ENCODE data around the gene SYNJ2.
"Not testable (repeated sequence)": the region's sequence is repeated elsewhere in the genome, so short reads cannot be mapped to it uniquely, and the experiment has no call there.

SYNJ2 gene

GRCh38 chr6:157981395-157982101 lies at the start of gene SYNJ2:
Gene SYNJ2, plus strand, starts transcription at chr6:157981863. Its CDS starts 99 bp downstream, at chr6:157981962.
- peak; percentile 43 for DNase-seq

- no peak for DNase-seq
Measured at GRCh38 chr6:157935786-157936185, 45.9 kb upstream of the SYNJ2 start.

GRCh38 chr6:157937318-157937717 lies 44.3 kb upstream of the SYNJ2 start:
- DNase-seq: no peak

GRCh38 chr6:157937916-157938315 lies 43.7 kb upstream of the SYNJ2 start:
- no peak for DNase-seq

- not testable (repeated sequence) for DNase-seq
Measured at GRCh38 chr6:157940375-157941036, 41.2 kb upstream of the SYNJ2 start.

GRCh38 chr6:157941101-157941863 lies 40.4 kb upstream of the SYNJ2 start:
- no peak for DNase-seq

GRCh38 chr6:157942351-157942750 lies 39.3 kb upstream of the SYNJ2 start:
- DNase-seq: no peak

GRCh38 chr6:157943249-157943963 lies 38.3 kb upstream of the SYNJ2 start:
- no peak for DNase-seq

GRCh38 chr6:157943964-157944283 lies 37.7 kb upstream of the SYNJ2 start:
- no peak for DNase-seq

- DNase-seq: no peak
Measured at GRCh38 chr6:157944983-157945931, 36.4 kb upstream of the SYNJ2 start.

GRCh38 chr6:157946053-157946617 lies 35.5 kb upstream of the SYNJ2 start:
- DNase-seq: no peak

- DNase-seq: no peak
Measured at GRCh38 chr6:157946865-157947532, 34.7 kb upstream of the SYNJ2 start.

GRCh38 chr6:157950899-157951298 lies 30.8 kb upstream of the SYNJ2 start:
- DNase-seq: not testable (repeated sequence)

GRCh38 chr6:157951828-157952227 lies 29.8 kb upstream of the SYNJ2 start:
- DNase-seq: no peak

GRCh38 chr6:157952861-157953351 lies 28.8 kb upstream of the SYNJ2 start:
- no peak for DNase-seq

GRCh38 chr6:157953580-157954091 lies 28.0 kb upstream of the SYNJ2 start:
- peak; percentile 22 for DNase-seq

GRCh38 chr6:157954150-157955117 lies 27.2 kb upstream of the SYNJ2 start:
- DNase-seq: peak; percentile 63

GRCh38 chr6:157955675-157956074 lies 26.0 kb upstream of the SYNJ2 start:
- DNase-seq: no peak

GRCh38 chr6:157956171-157956730 lies 25.4 kb upstream of the SYNJ2 start:
- no peak for DNase-seq

Data from NCI-H748 treated with DMSO at 0.1 percent for 48 hours (cell line).